GM23338 (cell line): Measurements from ENCODE around the gene NEU4. TPM values are rescaled to one million over a fixed set of nuclear protein-coding genes. Genes with fewer than 3 reads are reported as not detected.
A peak's percentile ranks its signal among the peaks of the same experiment; 100 is the strongest.

Source experiments
- ATAC-seq: fragments of 200-7000 bp; cut with Tn5 transposase; 3 replicates; pipeline ENCODE4 v1.9.1; 2020
- DNase-seq: peaks from one replicate; pipeline ENCODE4 v3.0.0-alpha.2; 2015; ENCODE audit warnings: low spot score
- H2AFZ ChIP-seq: fragments of 200-600 bp; sonication (generic); 2 replicates; pipeline ENCODE4 v1.8.0; 2016; ENCODE audit warnings: antibody characterized with exemption, mild to moderate bottlenecking, moderate library complexity
- H3F3A ChIP-seq: fragments of 200-600 bp; sonication (generic); replicated peaks from 2 replicates; pipeline ENCODE4 v1.8.0; 2017; ENCODE audit warnings: antibody characterized with exemption, mixed run types, low read depth
- H3K27ac ChIP-seq: fragments of 200-600 bp; sonication (generic); 2 replicates; pipeline ENCODE4 v1.6.1; 2016; ENCODE audit warnings: low read depth
- H3K27me3 ChIP-seq: fragments of 200-600 bp; sonication (generic); 2 replicates; pipeline ENCODE4 v1.8.0; 2016; ENCODE audit warnings: mild to moderate bottlenecking, mixed run types, moderate library complexity; ENCODE audit not compliant: insufficient read depth
- H3K36me3 ChIP-seq: fragments of 200-600 bp; sonication (generic); 2 replicates; pipeline ENCODE4 v1.8.0; 2016; ENCODE audit warnings: mild to moderate bottlenecking; ENCODE audit not compliant: insufficient read depth
- H3K4me1 ChIP-seq: fragments of 200-600 bp; sonication (generic); 2 replicates; pipeline ENCODE4 v1.8.0; 2016; ENCODE audit warnings: mild to moderate bottlenecking, moderate library complexity; ENCODE audit not compliant: insufficient read depth
- H3K4me2 ChIP-seq: fragments of 200-600 bp; sonication (generic); 2 replicates; pipeline ENCODE4 v1.7.1; 2017; ENCODE audit warnings: mixed run types
- H3K4me3 ChIP-seq: fragments of 200-600 bp; sonication (generic); 2 replicates; pipeline ENCODE4 v1.6.1; 2016; ENCODE audit warnings: mixed run types
- H3K79me2 ChIP-seq: fragments of 200-600 bp; sonication (generic); replicated peaks from 2 replicates; pipeline ENCODE4 v1.8.0; 2017; ENCODE audit warnings: mild to moderate bottlenecking; ENCODE audit not compliant: insufficient read depth
- H3K9me2 ChIP-seq: fragments of 200-600 bp; sonication (generic); 2 replicates; pipeline ENCODE4 v1.8.0; 2017; ENCODE audit not compliant: insufficient read depth
- H4K20me1 ChIP-seq: fragments of 200-600 bp; sonication (generic); replicated peaks from 2 replicates; pipeline ENCODE4 v1.8.0; 2017; ENCODE audit warnings: mild to moderate bottlenecking; ENCODE audit not compliant: insufficient read depth
- H3K27ac Mint-ChIP-seq: 2 replicates; pipeline ENCODE4 v1.8.0; 2020; ENCODE audit warnings: inconsistent platforms, mild to moderate bottlenecking, moderate library complexity, mixed read lengths
- H3K27me3 Mint-ChIP-seq: 3 replicates; pipeline ENCODE4 v1.8.0; 2022; ENCODE audit warnings: low read depth, mild to moderate bottlenecking, moderate library complexity, mixed read lengths, inconsistent platforms; ENCODE audit not compliant: insufficient read depth, poor library complexity
- H3K36me3 Mint-ChIP-seq: 3 replicates; pipeline ENCODE4 v1.8.0; 2021; ENCODE audit warnings: low read depth, mild to moderate bottlenecking, inconsistent platforms, moderate library complexity, mixed read lengths
- H3K4me1 Mint-ChIP-seq: 3 replicates; pipeline ENCODE4 v1.8.0; 2020; ENCODE audit warnings: mild to moderate bottlenecking, inconsistent platforms, mixed read lengths
- H3K4me3 Mint-ChIP-seq: 3 replicates; pipeline ENCODE4 v1.8.0; 2021; ENCODE audit warnings: moderate library complexity, mild to moderate bottlenecking, inconsistent platforms, mixed read lengths
- H3K9me3 Mint-ChIP-seq: 3 replicates; pipeline ENCODE4 v1.8.0; 2020; ENCODE audit warnings: moderate library complexity, mild to moderate bottlenecking, inconsistent platforms, mixed read lengths
- CREB1 ChIP-seq: fragments of 250-450 bp; sonication (Bioruptor Pico); IDR thresholded peaks from 2 replicates; pipeline ENCODE4 v1.5.0; 2020; ENCODE audit warnings: low read depth, mild to moderate bottlenecking, moderate library complexity
- EZH2 ChIP-seq: fragments of 200-600 bp; sonication (generic); IDR thresholded peaks from one replicate; pipeline ENCODE4 v1.8.0; 2017; ENCODE audit warnings: antibody characterized with exemption, mild to moderate bottlenecking, low read depth; ENCODE audit not compliant: unreplicated experiment
- EZH2phosphoT487 ChIP-seq: fragments of 200-600 bp; sonication (generic); IDR thresholded peaks from one replicate; pipeline ENCODE4 v1.8.1; 2018; ENCODE audit warnings: antibody characterized with exemption; ENCODE audit not compliant: unreplicated experiment
- JUNB ChIP-seq: IDR thresholded peaks from one replicate; pipeline ENCODE4 v1.6.1; 2016; ENCODE audit warnings: antibody characterized with exemption; ENCODE audit not compliant: unreplicated experiment
- NANOG ChIP-seq: IDR thresholded peaks from 2 replicates; pipeline ENCODE4 v1.6.1; 2016; ENCODE audit warnings: antibody characterized with exemption, borderline replicate concordance
- POLR2AphosphoS5 ChIP-seq: IDR thresholded peaks from 2 replicates; pipeline ENCODE4 v1.6.1; 2016; ENCODE audit warnings: antibody characterized with exemption, low read depth
- STAT1 ChIP-seq: IDR thresholded peaks from one replicate; pipeline ENCODE4 v1.6.1; 2016; ENCODE audit warnings: antibody characterized with exemption; ENCODE audit not compliant: unreplicated experiment
- ZNF114 ChIP-seq: fragments of 250-450 bp; sonication (Bioruptor Pico); IDR thresholded peaks from 2 replicates; pipeline ENCODE4 v1.5.0; 2020; ENCODE audit warnings: mild to moderate bottlenecking, moderate library complexity
- ZNF331 ChIP-seq: fragments of 250-450 bp; sonication (Bioruptor Pico); IDR thresholded peaks from 2 replicates; pipeline ENCODE4 v1.5.0; 2020; ENCODE audit warnings: low read depth, mild to moderate bottlenecking, moderate library complexity
- polyA plus RNA-seq: library from polyadenylated mRNA; unstranded; fragments of >200 nt; fragmentation: Nextera tagmentation; extraction: Ambion mirVana; gene quantifications from 2 replicates; pipeline ENCODE4 v1.2.1, GENCODE V29; 2016
- total RNA-seq: library from RNA; depleted of rRNA; stranded (reverse); fragments of >200 nt; shearing (Covaris generic); gene quantifications from 2 replicates; pipeline ENCODE4 v1.2.3, GENCODE V29; 2014
- TF ChIP-seq, protein P1 (sequence below): IDR thresholded peaks from one replicate; pipeline ENCODE4 v1.6.1; 2018; ENCODE audit warnings: antibody characterized with exemption; ENCODE audit not compliant: unreplicated experiment
- TF ChIP-seq, protein P2 (sequence below): IDR thresholded peaks from 2 replicates; pipeline ENCODE4 v1.6.1; 2016; ENCODE audit warnings: antibody characterized with exemption
- TF ChIP-seq, protein P3 (sequence below), 2 experiments: fragments of 200-600 bp in 1 of 2; sonication (generic) in 1 of 2; conservative IDR thresholded peaks; 2 replicates each; pipeline versions ENCODE4 v1.5.1 to v1.6.1; 2016 to 2017; ENCODE audit warnings: antibody characterized with exemption in 2 of 2, low read depth in 2 of 2, mild to moderate bottlenecking in 2 of 2, moderate library complexity in 1 of 2
- TF ChIP-seq, protein P4 (sequence below): fragments of 250-450 bp; sonication (Bioruptor Pico); IDR thresholded peaks from 2 replicates; pipeline ENCODE4 v1.5.0; 2020; ENCODE audit warnings: mild to moderate bottlenecking, moderate library complexity

Gene NEU4
- total and polyA plus RNA-seq, 2 experiments from 2014 or later = 0.29 to 1.2 TPM

DNA sequence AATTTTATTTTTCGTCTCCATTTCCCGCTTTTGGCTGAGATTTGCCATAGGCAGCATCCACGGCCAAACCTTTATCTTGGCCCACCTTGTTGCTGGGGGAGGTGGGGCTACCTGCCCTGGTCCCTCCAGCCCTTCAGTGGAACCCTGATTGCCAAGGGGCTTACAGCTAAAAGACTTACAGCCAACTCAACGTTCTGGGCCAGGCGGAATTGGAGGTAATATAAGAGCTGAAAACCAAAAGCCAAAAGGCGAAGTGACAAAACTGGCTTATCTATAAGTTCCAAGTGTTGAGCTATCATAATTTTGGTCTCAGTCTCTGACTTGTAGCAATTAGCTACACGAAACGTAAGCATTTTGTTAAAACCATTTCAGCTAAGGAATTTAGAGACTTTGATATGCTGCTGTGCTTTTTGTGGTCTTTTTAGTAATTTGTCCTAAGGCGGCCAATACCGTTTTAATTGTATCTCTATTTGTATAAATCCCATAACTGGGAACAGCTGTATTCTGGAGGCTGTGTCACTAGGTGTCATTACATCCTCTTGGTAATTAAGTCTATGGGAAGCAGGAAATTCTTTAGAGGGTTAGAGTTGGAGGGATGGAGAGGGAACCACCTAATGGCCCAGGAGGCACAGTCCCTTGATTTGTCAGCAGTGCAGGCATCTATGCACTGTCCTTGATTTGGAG is 25.7 kb downstream of the NEU4 start:
- Mint-ChIP-seq H3K36me3 (no peaks in the 10 kb centered on the region), H3K27ac (no peak overlapping the region), H3K4me1 (peaks cover 10% of the 10 kb centered on the region), H3K4me3 (no peak overlapping the region), H3K27me3 (peaks cover 3% of the 10 kb centered on the region), H3K9me3 (no peaks in the 10 kb centered on the region)
- H3K4me1 ChIP-seq = no peaks in the 10 kb centered on the region
- 0 out of 2 replicates have a peak overlapping the region, but pooled peaks have one; percentile 45 for H2AFZ ChIP-seq
- no peak for ATAC-seq
- H3K27me3 ChIP-seq = no peaks in the 10 kb centered on the region
- H3K36me3 ChIP-seq = no peaks in the 10 kb centered on the region
- no peaks in the 10 kb centered on the region for H4K20me1 ChIP-seq
- no peaks in the 10 kb centered on the region for H3K79me2 ChIP-seq
- no peak overlapping the region for H3K27ac ChIP-seq
- H3K4me2 ChIP-seq = no peak overlapping the region
- DNase-seq = no peak
- H3F3A ChIP-seq = no peaks in the 10 kb centered on the region
- H3K9me2 ChIP-seq = no peaks in the 10 kb centered on the region
- no peak overlapping the region for H3K4me3 ChIP-seq
- TF ChIP-seq POLR2AphosphoS5 = no peak
- TF ChIP-seq, protein P1, sequence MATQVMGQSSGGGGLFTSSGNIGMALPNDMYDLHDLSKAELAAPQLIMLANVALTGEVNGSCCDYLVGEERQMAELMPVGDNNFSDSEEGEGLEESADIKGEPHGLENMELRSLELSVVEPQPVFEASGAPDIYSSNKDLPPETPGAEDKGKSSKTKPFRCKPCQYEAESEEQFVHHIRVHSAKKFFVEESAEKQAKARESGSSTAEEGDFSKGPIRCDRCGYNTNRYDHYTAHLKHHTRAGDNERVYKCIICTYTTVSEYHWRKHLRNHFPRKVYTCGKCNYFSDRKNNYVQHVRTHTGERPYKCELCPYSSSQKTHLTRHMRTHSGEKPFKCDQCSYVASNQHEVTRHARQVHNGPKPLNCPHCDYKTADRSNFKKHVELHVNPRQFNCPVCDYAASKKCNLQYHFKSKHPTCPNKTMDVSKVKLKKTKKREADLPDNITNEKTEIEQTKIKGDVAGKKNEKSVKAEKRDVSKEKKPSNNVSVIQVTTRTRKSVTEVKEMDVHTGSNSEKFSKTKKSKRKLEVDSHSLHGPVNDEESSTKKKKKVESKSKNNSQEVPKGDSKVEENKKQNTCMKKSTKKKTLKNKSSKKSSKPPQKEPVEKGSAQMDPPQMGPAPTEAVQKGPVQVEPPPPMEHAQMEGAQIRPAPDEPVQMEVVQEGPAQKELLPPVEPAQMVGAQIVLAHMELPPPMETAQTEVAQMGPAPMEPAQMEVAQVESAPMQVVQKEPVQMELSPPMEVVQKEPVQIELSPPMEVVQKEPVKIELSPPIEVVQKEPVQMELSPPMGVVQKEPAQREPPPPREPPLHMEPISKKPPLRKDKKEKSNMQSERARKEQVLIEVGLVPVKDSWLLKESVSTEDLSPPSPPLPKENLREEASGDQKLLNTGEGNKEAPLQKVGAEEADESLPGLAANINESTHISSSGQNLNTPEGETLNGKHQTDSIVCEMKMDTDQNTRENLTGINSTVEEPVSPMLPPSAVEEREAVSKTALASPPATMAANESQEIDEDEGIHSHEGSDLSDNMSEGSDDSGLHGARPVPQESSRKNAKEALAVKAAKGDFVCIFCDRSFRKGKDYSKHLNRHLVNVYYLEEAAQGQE = no peak
- no peak for TF ChIP-seq NANOG
- TF ChIP-seq JUNB = no peak
- TF ChIP-seq ZNF331 = no peak
- TF ChIP-seq STAT1 = no peak
- TF ChIP-seq EZH2phosphoT487 = no peak
- TF ChIP-seq EZH2 = no peak
- TF ChIP-seq, protein P2, sequence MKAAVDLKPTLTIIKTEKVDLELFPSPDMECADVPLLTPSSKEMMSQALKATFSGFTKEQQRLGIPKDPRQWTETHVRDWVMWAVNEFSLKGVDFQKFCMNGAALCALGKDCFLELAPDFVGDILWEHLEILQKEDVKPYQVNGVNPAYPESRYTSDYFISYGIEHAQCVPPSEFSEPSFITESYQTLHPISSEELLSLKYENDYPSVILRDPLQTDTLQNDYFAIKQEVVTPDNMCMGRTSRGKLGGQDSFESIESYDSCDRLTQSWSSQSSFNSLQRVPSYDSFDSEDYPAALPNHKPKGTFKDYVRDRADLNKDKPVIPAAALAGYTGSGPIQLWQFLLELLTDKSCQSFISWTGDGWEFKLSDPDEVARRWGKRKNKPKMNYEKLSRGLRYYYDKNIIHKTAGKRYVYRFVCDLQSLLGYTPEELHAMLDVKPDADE = no peak
- TF ChIP-seq CREB1 = no peak
- no peak for TF ChIP-seq ZNF114 (CRISPR knock-in tag)
- TF ChIP-seq, protein P3, sequence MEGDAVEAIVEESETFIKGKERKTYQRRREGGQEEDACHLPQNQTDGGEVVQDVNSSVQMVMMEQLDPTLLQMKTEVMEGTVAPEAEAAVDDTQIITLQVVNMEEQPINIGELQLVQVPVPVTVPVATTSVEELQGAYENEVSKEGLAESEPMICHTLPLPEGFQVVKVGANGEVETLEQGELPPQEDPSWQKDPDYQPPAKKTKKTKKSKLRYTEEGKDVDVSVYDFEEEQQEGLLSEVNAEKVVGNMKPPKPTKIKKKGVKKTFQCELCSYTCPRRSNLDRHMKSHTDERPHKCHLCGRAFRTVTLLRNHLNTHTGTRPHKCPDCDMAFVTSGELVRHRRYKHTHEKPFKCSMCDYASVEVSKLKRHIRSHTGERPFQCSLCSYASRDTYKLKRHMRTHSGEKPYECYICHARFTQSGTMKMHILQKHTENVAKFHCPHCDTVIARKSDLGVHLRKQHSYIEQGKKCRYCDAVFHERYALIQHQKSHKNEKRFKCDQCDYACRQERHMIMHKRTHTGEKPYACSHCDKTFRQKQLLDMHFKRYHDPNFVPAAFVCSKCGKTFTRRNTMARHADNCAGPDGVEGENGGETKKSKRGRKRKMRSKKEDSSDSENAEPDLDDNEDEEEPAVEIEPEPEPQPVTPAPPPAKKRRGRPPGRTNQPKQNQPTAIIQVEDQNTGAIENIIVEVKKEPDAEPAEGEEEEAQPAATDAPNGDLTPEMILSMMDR (conservative IDR thresholded peaks at IDR 0.05; ENCODE audit: low read depth in 2 of 2) = no peak
- TF ChIP-seq, protein P4, sequence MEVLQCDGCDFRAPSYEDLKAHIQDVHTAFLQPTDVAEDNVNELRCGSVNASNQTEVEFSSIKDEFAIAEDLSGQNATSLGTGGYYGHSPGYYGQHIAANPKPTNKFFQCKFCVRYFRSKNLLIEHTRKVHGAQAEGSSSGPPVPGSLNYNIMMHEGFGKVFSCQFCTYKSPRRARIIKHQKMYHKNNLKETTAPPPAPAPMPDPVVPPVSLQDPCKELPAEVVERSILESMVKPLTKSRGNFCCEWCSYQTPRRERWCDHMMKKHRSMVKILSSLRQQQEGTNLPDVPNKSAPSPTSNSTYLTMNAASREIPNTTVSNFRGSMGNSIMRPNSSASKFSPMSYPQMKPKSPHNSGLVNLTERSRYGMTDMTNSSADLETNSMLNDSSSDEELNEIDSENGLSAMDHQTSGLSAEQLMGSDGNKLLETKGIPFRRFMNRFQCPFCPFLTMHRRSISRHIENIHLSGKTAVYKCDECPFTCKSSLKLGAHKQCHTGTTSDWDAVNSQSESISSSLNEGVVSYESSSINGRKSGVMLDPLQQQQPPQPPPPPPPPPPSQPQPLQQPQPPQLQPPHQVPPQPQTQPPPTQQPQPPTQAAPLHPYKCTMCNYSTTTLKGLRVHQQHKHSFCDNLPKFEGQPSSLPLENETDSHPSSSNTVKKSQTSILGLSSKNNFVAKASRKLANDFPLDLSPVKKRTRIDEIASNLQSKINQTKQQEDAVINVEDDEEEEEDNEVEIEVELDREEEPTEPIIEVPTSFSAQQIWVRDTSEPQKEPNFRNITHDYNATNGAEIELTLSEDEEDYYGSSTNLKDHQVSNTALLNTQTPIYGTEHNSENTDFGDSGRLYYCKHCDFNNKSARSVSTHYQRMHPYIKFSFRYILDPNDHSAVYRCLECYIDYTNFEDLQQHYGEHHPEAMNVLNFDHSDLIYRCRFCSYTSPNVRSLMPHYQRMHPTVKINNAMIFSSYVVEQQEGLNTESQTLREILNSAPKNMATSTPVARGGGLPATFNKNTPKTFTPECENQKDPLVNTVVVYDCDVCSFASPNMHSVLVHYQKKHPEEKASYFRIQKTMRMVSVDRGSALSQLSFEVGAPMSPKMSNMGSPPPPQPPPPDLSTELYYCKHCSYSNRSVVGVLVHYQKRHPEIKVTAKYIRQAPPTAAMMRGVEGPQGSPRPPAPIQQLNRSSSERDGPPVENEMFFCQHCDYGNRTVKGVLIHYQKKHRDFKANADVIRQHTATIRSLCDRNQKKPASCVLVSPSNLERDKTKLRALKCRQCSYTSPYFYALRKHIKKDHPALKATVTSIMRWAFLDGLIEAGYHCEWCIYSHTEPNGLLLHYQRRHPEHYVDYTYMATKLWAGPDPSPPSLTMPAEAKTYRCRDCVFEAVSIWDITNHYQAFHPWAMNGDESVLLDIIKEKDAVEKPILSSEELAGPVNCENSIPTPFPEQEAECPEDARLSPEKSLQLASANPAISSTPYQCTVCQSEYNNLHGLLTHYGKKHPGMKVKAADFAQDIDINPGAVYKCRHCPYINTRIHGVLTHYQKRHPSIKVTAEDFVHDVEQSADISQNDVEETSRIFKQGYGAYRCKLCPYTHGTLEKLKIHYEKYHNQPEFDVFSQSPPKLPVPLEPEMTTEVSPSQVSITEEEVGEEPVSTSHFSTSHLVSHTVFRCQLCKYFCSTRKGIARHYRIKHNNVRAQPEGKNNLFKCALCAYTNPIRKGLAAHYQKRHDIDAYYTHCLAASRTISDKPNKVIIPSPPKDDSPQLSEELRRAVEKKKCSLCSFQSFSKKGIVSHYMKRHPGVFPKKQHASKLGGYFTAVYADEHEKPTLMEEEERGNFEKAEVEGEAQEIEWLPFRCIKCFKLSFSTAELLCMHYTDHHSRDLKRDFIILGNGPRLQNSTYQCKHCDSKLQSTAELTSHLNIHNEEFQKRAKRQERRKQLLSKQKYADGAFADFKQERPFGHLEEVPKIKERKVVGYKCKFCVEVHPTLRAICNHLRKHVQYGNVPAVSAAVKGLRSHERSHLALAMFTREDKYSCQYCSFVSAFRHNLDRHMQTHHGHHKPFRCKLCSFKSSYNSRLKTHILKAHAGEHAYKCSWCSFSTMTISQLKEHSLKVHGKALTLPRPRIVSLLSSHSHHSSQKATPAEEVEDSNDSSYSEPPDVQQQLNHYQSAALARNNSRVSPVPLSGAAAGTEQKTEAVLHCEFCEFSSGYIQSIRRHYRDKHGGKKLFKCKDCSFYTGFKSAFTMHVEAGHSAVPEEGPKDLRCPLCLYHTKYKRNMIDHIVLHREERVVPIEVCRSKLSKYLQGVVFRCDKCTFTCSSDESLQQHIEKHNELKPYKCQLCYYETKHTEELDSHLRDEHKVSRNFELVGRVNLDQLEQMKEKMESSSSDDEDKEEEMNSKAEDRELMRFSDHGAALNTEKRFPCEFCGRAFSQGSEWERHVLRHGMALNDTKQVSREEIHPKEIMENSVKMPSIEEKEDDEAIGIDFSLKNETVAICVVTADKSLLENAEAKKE = no peak
